GM12878 (cell line): ENCODE measurements around the gene GPI. TPM values are rescaled to one million over a fixed set of nuclear protein-coding genes. Genes with fewer than 3 reads are reported as not detected.

Experiments
- ELK1 ChIP-seq: IDR thresholded peaks from 2 replicates; pipeline ENCODE4 v1.6.1; 2012; ENCODE audit warnings: low read depth, low read length, improper control_type of control experiment
- GATAD2B ChIP-seq: fragments of 450-650 bp; conservative IDR thresholded peaks from 2 replicates; pipeline ENCODE4 v1.6.1; 2017; ENCODE audit warnings: low read depth, mild to moderate bottlenecking, moderate library complexity
- MAX ChIP-seq: IDR thresholded peaks from 2 replicates; pipeline ENCODE4 v1.6.1; 2012; ENCODE audit warnings: low read depth, low read length, improper control_type of control experiment
- NRF1 ChIP-seq: conservative IDR thresholded peaks from 2 replicates; pipeline ENCODE4 v1.6.1; 2011; ENCODE audit warnings: mild to moderate bottlenecking, low read depth, low read length, improper control_type of control experiment
- PML ChIP-seq: IDR thresholded peaks from 2 replicates; pipeline ENCODE4 v1.6.1; 2012; ENCODE audit warnings: low read length, inconsistent platforms
- RFX5 ChIP-seq: IDR thresholded peaks from 2 replicates; pipeline ENCODE4 v1.6.1; 2011; ENCODE audit warnings: low read depth, low read length, improper control_type of control experiment
- SIN3A ChIP-seq: IDR thresholded peaks from 2 replicates; pipeline ENCODE4 v1.6.1; 2012; ENCODE audit warnings: low read depth, low read length, improper control_type of control experiment
- SMAD1 ChIP-seq: fragments of 450-650 bp; IDR thresholded peaks from 2 replicates; pipeline ENCODE4 v1.6.1; 2018; ENCODE audit warnings: mild to moderate bottlenecking, low read depth; ENCODE audit not compliant: partially characterized antibody
- SRF ChIP-seq, 2 experiments: IDR thresholded peaks; 2 replicates each; pipeline ENCODE4 v1.6.1; 2011; ENCODE audit warnings: low read depth in 2 of 2, low read length in 2 of 2, mild to moderate bottlenecking in 1 of 2, moderate library complexity in 1 of 2
- ZNF592 ChIP-seq: fragments of 450-650 bp; IDR thresholded peaks from 2 replicates; pipeline ENCODE4 v1.6.1; 2017; ENCODE audit warnings: mild to moderate bottlenecking, moderate library complexity
- polyA plus RNA-seq, 11 experiments: library from polyadenylated mRNA; depleted of rRNA in 4 of 11; unstranded in 6 of 11; stranded (reverse) in 5 of 11; fragments of >200 nt; fragmentation: Nextera tagmentation in 4 of 11; fragmentation: Illumina TruSeq in 1 of 11; extraction: Ambion mirVana in 4 of 11; extraction: Trizol in 1 of 11; gene quantifications; 1 replicate in 1 of 11; 2 replicates in 10 of 11; pipeline versions ENCODE4 v1.2.1 to v1.2.3, GENCODE V29; 2011 to 2016; ENCODE audit warnings: inconsistent platforms in 2 of 11, missing spikeins in 2 of 11, low read depth in 1 of 11
- total RNA-seq, 4 experiments: library from RNA; depleted of rRNA in 3 of 4; stranded (reverse); fragments of >200 nt in 3 of 4; fragmentation: Illumina TruSeq in 1 of 4; extraction: Trizol in 1 of 4; gene quantifications; 2 replicates each; pipeline versions ENCODE4 v1.2.1 to v1.2.3, GENCODE V29; 2013 to 2021
- TF ChIP-seq, protein P1 (sequence below): fragments of 450-650 bp; formaldehyde crosslinking; IDR thresholded peaks from 2 replicates; pipeline ENCODE4 v1.4.0; 2020; ENCODE audit warnings: mild to moderate bottlenecking, moderate library complexity

The GPI gene
- total and polyA plus RNA-seq, 10 of the 15 experiments (the other 5 are each of a cell fraction or from before 2014, with no cell fraction given), result 124 to 400 (median 190) TPM

DNA sequence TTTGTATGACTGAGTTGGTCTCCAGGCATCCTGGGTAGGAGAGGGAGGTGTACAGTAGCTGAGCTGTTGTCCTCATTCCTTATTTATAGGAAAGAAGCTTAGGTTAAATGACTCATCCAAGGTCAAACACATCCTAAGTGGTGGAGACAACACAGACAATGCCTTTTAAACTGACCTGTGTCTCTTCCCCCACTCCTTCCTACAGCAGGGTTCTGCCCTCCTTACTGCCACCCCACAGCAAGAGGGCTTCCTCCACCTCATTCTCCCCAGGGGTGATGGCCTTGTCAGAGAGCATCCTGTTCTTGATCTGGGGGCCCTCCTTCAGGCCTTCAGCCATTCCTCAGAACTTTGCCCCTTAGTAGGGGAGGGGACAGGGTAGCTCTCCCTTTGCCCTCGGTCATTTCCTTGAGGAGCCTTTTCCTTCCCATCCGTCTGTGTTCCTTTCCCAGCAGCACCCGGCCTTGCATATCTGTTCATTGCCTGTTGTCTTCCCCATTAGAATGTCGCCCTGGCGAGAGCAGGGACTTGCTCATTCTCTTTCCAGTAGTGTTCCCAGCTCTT lies 48.2 kb upstream of the GPI start (continued):
- TF ChIP-seq ELK1, result no peak
- TF ChIP-seq SIN3A, result no peak
- no peak for TF ChIP-seq SRF (IDR thresholded peaks at IDR 0.05; ENCODE audit: low read depth in 2 of 2, low read length in 2 of 2)
- no peak for TF ChIP-seq GATAD2B
- no peak for TF ChIP-seq RFX5
- no peak for TF ChIP-seq SMAD1
- no peak for TF ChIP-seq ZNF592
- TF ChIP-seq, protein P1, sequence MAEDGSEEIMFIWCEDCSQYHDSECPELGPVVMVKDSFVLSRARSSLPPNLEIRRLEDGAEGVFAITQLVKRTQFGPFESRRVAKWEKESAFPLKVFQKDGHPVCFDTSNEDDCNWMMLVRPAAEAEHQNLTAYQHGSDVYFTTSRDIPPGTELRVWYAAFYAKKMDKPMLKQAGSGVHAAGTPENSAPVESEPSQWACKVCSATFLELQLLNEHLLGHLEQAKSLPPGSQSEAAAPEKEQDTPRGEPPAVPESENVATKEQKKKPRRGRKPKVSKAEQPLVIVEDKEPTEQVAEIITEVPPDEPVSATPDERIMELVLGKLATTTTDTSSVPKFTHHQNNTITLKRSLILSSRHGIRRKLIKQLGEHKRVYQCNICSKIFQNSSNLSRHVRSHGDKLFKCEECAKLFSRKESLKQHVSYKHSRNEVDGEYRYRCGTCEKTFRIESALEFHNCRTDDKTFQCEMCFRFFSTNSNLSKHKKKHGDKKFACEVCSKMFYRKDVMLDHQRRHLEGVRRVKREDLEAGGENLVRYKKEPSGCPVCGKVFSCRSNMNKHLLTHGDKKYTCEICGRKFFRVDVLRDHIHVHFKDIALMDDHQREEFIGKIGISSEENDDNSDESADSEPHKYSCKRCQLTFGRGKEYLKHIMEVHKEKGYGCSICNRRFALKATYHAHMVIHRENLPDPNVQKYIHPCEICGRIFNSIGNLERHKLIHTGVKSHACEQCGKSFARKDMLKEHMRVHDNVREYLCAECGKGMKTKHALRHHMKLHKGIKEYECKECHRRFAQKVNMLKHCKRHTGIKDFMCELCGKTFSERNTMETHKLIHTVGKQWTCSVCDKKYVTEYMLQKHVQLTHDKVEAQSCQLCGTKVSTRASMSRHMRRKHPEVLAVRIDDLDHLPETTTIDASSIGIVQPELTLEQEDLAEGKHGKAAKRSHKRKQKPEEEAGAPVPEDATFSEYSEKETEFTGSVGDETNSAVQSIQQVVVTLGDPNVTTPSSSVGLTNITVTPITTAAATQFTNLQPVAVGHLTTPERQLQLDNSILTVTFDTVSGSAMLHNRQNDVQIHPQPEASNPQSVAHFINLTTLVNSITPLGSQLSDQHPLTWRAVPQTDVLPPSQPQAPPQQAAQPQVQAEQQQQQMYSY (CRISPR knock-in tag), result no peak
- no peak for TF ChIP-seq MAX
- TF ChIP-seq NRF1, result no peak
- TF ChIP-seq PML, result no peak
